IPS-18c (cell line): ENCODE data around the gene CFAP92.
"Not testable (repeated sequence)": the region's sequence is repeated elsewhere in the genome, so short reads cannot be mapped to it uniquely, and the experiment has no call there.

Source experiments
- H3K4me3 ChIP-seq: 2 replicates; pipeline ENCODE4 v1.7.0; 2013; ENCODE audit warnings: low read depth, mild to moderate bottlenecking, low read length, moderate library complexity; ENCODE audit not compliant: insufficient read depth
- H3K9me3 ChIP-seq: one replicate; pipeline ENCODE4 v1.6.1; 2013; ENCODE audit warnings: mild to moderate bottlenecking, low read length, moderate library complexity; ENCODE audit not compliant: control insufficient read depth, insufficient read depth

CFAP92 gene

GRCh38 chr3:128933213-128933921 lies 60.5 kb downstream of the CFAP92 start:
- Histone ChIP-seq H3K9me3 (no peaks in the 10 kb centered on the region), H3K4me3 (no peak overlapping the region)

DNA sequence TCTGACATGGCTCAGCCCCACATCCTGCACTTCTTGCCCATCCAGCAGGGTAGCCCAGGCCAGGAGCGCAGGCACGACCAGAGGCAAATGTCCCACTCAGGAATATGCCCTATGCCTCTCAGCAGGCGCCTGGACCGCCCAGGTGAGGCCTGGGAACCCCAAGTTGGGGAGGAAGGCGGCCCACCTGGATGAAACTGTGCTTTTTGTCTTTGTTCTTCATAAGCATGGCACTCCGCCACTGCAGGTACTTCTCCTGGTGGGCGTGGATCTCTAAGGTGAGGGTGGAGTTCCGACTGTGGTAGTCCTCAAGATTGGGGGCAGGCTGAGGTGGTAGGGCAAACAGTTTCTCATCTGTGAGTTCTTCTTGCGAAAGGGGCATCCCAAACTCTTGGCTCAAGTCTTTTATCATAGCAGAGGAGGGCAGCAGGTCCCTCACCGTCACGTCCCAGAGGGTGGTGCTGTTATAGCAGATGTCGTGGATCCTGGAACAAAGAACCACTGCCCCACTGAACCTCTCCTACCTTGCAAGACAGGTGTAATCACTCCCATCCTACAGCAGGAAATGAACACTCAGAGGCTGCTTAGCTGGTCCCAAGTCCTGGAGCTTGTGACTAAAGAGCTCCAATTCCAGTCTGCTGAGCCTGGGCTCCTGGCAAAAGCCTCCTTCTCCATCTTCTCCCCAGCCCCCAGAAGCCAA lies 61.2 kb downstream of the CFAP92 start:
- Histone ChIP-seq H3K4me3 (no peak overlapping the region), H3K9me3 (no peaks in the 10 kb centered on the region)

DNA sequence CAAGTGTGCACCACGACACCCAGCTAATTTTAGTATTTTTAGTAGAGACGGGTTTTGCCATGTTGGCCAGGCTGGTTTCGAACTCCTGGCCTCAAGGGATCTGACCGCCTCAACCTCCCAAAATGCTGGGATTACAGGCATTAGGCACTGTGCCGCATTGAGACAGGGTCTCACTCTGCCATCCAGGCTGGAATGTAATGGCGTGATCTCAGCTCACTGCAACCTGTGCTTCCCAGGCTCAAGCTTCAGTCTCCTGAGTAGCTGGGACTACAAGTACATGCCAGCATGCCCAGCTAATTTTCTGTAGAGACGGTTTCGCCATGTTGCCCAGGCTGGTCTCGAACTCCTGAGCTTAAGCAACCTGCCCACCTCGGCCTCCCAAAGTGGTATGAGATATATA lies 62.8 kb downstream of the CFAP92 start:
- Histone ChIP-seq H3K9me3 (no peaks in the 10 kb centered on the region), H3K4me3 (no peak overlapping the region)

DNA sequence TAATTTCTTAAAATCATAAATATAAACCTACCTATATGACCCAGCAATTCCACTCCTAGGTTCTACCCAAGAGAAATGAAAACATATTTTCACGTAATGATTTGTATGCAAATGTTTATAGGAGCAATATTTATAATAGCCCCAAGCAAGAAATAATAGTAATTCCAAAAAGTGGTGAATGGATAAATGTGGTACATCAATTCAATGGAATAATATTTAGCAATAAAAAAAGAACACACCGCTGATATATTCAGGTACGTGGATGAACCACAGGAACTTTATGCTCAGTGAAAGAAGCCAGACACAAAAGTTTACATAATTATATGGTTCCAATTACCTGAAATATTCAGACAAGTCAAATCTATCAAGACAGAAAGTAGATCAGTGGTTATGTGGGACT lies 64.5 kb downstream of the CFAP92 start:
- peaks cover 3% of the 10 kb centered on the region for H3K9me3 ChIP-seq
- no peak overlapping the region for H3K4me3 ChIP-seq

DNA sequence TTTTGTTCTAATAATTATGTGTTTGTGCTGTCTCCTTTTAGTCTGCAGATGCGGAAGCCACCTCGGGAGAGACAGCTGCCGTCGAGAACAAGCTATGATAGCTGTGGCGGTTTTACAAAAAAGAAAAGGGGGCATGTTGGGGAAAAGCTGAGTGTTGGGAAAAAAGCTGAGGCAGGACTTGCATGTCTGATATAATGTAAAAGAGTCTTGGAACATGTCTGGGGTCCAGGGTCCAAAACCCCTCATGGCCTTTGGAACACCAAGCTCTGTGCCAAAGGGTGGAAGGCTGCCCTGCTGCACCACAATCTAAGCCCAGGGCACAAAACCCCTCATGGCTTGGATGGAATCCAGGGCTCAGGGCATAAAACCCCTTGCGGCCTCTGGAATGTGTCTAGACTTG lies 69.9 kb downstream of the CFAP92 start:
- not testable (repeated sequence) for H3K4me3 ChIP-seq, H3K9me3 ChIP-seq

GRCh38 chr3:128923576-128923975 lies 70.3 kb downstream of the CFAP92 start:
- H3K4me3 ChIP-seq: no peak overlapping the region
- H3K9me3 ChIP-seq: peaks cover 7% of the 10 kb centered on the region

DNA sequence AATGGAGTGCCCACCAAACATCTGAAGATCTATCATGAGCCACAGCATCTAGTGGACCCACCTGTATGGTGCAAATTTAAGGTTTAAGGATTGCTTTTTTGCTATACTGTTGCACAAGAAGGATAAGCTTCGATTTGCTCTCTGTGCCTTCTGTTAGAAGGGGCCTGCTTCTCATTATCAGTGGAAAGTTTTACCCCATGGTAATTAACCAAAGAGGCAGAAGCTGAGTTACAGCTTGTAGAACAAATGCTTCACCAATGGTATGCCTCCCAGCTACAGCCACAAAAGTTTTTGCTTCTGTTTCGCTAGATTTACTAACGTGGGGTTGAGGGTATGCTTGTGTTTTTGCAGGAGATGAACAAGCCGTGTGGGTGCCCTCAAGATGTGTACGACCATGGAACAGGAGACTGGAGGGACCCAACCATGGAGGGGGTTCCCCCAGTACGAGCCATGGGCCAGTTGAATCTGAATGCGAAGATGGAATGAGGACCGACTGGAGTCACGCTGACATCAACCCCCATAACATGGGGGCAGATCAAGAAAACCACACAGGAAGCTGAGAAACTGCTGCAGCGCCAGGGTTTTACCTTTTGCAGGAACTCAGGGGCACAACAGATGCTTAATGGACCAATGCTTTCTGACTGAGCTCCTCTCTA lies 70.9 kb downstream of the CFAP92 start:
- H3K4me3 ChIP-seq: no peak overlapping the region

GRCh38 chr3:128919988-128920387 lies 73.9 kb downstream of the CFAP92 start:
- peaks cover 4% of the 10 kb centered on the region for H3K9me3 ChIP-seq

More for the DNA sequence above, 70.9 kb downstream of the CFAP92 start:
- H3K9me3 ChIP-seq: peaks cover 7% of the 10 kb centered on the region

GRCh38 chr3:128917291-128917690 lies 76.6 kb downstream of the CFAP92 start:
- Histone ChIP-seq H3K9me3 (peaks cover 4% of the 10 kb centered on the region), H3K4me3 (no peak overlapping the region)

More at GRCh38 chr3:128919988-128920387, 73.9 kb downstream of the CFAP92 start:
- H3K4me3 ChIP-seq: no peak overlapping the region

DNA sequence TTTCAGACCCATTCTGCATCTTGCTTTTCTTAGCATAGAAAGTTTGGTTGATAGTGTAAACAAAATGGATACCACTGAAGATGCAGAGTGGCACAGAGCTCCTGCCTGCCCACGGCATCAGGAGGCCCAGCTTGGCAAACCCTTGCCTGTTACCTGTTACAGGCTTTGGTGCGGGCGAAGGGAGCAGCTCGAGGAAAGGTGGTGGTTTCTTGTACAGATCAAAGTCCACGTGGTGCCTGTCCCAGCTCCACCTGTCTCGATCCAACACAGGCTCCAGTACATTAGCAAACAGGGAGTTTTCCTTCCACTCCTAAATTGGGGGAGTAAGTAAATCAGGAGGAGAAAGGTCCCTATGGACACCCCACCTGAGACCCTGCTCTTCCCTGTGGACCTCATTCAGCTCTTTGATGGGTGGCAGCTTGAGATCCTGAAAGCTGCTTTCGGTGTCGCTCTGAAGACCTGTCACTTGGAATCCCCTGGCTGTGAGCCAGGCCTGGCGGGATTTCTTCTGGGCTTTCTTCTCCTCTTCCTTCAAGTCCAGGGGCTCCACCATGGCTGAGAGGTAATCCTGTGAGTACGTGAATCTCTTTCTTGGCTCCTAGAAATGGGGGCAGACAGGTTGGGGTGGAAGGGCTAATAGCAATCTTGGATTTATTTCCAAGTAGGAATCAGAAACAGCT lies 78.8 kb downstream of the CFAP92 start:
- H3K9me3 ChIP-seq: no peaks in the 10 kb centered on the region
- H3K4me3 ChIP-seq: no peak overlapping the region

DNA sequence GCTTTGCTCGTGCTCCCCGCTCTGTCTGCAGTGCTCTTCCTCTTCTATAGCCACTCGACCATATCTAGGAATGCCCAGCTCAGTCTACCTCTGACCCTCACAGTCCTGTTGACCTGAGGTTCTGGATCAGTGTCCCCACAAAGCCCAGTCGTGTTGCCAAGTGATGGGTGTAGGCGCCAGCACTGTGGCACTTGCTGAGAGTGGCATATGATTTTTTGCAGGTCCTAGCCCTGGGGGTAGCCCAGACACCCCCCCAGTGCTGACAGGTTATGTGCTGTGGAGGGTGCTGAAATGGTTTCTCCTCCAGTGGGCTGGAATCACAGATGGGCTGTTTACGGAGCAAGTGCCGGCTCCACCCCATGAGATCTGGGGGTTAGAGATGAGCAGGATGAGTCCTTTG lies 82.0 kb downstream of the CFAP92 start:
- Histone ChIP-seq H3K9me3 (no peaks in the 10 kb centered on the region), H3K4me3 (no peak overlapping the region)

DNA sequence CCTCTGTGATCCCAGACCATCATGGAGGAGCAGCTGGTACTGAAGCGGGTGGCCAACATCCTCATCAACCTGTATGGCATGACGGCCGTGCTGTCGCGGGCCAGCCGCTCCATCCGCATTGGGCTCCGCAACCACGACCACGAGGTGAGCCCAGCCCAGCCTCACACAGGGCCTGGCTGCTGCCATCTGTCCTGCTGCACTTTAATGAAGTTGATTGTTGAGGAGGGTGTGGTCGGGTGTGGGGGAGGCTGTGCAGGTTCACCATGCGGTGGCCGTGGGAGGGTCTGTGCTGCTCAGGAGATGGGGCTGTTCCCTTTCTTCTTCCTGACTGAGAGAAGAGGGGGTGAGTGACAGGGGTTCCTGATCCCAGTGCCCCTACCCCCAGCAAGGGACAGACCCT lies 83.9 kb downstream of the CFAP92 start:
- Histone ChIP-seq H3K4me3 (no peak overlapping the region), H3K9me3 (no peaks in the 10 kb centered on the region)

- H3K4me3 ChIP-seq: no peak overlapping the region
Measured at GRCh38 chr3:128908951-128909350, 84.9 kb downstream of the CFAP92 start.

GRCh38 chr3:128907706-128908445 lies 86.0 kb downstream of the CFAP92 start:
- no peaks in the 10 kb centered on the region for H3K9me3 ChIP-seq
- H3K4me3 ChIP-seq: no peak overlapping the region

More at GRCh38 chr3:128908951-128909350, 84.9 kb downstream of the CFAP92 start:
- no peaks in the 10 kb centered on the region for H3K9me3 ChIP-seq

DNA sequence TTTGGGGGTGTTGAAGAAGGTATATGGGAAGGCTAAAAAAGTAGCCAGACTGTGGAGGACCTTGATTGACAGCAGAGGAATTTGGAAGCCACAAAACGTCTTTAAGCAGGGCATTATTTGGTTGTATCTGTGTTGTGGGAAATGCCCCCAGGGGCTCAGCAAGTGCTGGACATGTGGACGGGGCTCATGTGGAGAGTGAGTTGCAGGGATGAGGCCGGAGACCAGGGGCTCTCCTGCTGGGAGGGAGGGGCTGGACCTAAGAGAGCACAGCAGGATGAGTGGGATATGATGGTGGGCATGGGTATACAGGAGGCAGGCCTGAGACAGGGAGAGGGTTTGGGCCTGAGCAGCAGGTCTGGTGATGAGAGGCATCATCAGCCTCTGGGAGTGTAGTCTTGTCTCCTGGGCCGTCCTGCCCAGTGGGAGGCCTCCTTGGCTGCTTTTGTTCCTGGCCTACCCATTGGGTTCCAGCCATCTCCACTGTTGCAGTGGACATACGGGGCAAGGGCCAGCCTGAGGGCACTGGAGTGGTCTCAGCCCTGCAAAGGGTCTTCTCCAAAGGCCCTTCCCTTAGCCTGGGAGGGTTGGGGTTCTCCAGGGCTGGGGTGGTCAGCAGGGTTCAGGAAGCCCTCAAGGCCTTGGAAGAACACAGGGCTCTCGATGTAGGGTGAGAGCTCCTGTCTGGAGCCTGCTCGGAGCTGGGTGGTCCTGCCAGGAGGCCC lies 86.9 kb downstream of the CFAP92 start:
- Histone ChIP-seq H3K9me3 (no peaks in the 10 kb centered on the region), H3K4me3 (no peak overlapping the region)

DNA sequence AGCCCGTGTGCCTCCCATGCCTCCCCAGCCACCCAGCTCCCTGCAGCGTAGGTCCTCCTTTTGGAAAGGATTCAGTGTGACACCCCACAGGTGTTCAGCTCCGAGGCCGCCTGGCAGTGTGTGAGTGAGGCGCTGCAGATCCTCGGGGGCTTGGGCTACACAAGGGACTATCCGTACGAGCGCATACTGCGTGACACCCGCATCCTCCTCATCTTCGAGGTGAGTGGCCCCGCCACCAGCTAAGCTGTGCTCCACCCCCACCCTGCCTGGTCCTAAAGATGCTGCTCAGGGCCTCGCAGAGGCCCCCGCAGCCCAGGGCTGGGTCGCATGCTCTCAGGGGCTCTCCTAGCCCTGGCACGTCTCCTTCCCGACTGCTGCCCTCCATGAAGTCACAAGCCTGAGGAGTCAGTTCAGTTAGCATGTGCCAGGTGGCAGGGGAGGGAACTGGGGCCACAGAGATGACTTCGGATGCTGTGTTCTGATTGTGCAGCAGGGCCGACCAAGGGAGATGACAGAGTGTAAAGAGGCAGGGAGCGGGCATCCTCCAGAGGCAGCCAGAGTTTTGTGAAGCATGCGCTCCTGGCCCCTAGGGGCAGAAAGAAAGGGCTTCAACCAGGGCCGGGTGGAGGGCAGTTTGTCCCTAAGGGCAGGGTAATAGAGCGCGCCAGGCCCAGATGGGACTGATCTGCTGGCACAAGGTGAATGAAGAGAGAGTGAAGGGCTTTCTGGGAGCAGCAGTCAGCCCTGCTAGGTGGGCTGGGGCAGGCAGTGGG lies 87.7 kb downstream of the CFAP92 start:
- no peaks in the 10 kb centered on the region for H3K9me3 ChIP-seq

More for the DNA sequence above, 87.7 kb downstream of the CFAP92 start:
- no peak overlapping the region for H3K4me3 ChIP-seq
